ENCODE data around the gene KCNA3. TPM values are rescaled to one million over a fixed set of nuclear protein-coding genes. Genes with fewer than 3 reads are reported as not detected.

Gene KCNA3
- total and polyA plus RNA-seq, 9 of the 15 experiments (the other 6 are each of a cell fraction or from before 2014, with no cell fraction given): not detected

- Histone ChIP-seq H3K36me3 (ENCODE audit: control insufficient read depth, insufficient read depth, low read length) (no peaks in the 10 kb centered on the region), H3K9me1 (ENCODE audit: control insufficient read depth, insufficient read depth, low read length) (no peaks in the 10 kb centered on the region), H3K9me3 (replicated peaks; ENCODE audit: control insufficient read depth, insufficient read depth, low read depth, low read length) (no peaks in the 10 kb centered on the region), H4K20me1 (replicated peaks; ENCODE audit: control insufficient read depth, insufficient read depth, low read length) (no peaks in the 10 kb centered on the region), H3K4me1 (replicated peaks in 1 of 2; ENCODE audit: control insufficient read depth in 2 of 2, insufficient read depth in 2 of 2, low read length in 2 of 2) (no peaks in the 10 kb centered on the region), H3K4me3 (no peak overlapping the region), H3K9ac (ENCODE audit: insufficient read depth in 1 of 2, low read depth in 2 of 2, low read length in 2 of 2) (no peak overlapping the region), H3K79me2 (ENCODE audit: control insufficient read depth, insufficient read depth, low read length) (no peaks in the 10 kb centered on the region), H3K27me3 (ENCODE audit: control insufficient read depth in 2 of 2, insufficient read depth in 2 of 2, low read length in 2 of 2) (no peaks in the 10 kb centered on the region; a peak in 1 of 5 replicates), H2AFZ (ENCODE audit: low read depth, low read length) (no peak overlapping the region), H3K27ac (ENCODE audit: extremely low read depth, low read depth, low read length) (no peak overlapping the region), H3K4me2 (ENCODE audit: insufficient read depth, low read length) (no peak overlapping the region)
- no peak for TF ChIP-seq CEBPG (CRISPR knock-in tag; IDR thresholded peaks at IDR 0.05)
- 0 out of 4 replicates have a peak, but pooled peaks of 1 of the 2 experiments have one; percentile 35 for TF ChIP-seq CEBPG (tag; conservative IDR thresholded peaks at IDR 0.05 in 1 of 2, IDR thresholded peaks at IDR 0.05 in 1 of 2)
- no peak for TF ChIP-seq SAFB2 (IDR thresholded peaks at IDR 0.05; ENCODE audit: borderline replicate concordance, low read depth, low read length, severe bottlenecking)
- FAIRE-seq: no peak
- ChIA-PET CTCF (ENCODE audit: low intra/inter-chr PET ratio) (no interaction called here), POLR2A (no interaction called here)
- in situ Hi-C loops (cut with MboI) (no loop called here), intact Hi-C loops (cut with micrococcal nuclease) (no loop called here)
- no peak for ATAC-seq
- no TSS peak for BruUV-seq (replicated peaks)
- no peak for DNase-seq (ENCODE audit: extremely low read depth in 1 of 4, low spot score in 3 of 4)
- 0% methylated on average over 2 of the region's 2 CpGs for WGBS (ENCODE audit: insufficient coverage, low coverage, missing lambda C conversion rate)
Observed at GRCh38 chr1:110684491-110684890, 9.8 kb upstream of the KCNA3 start.

GRCh38 chr1:110682898-110683297, 8.2 kb upstream of the KCNA3 start:
- no peak for ATAC-seq
- in situ Hi-C loops (cut with MboI) (no loop called here), intact Hi-C loops (cut with micrococcal nuclease) (no loop called here)
- H4K20me1 ChIP-seq (replicated peaks; ENCODE audit: control insufficient read depth, insufficient read depth, low read length): no peaks in the 10 kb centered on the region
- H3K27ac ChIP-seq (ENCODE audit: extremely low read depth, low read depth, low read length): no peak overlapping the region
- ChIA-PET POLR2A (interaction anchor here (0.8 kb wide), 1 partner anchor 10 kb away, joined by 3 read pairs; no protein-coding TSS in a partner anchor), CTCF (ENCODE audit: low intra/inter-chr PET ratio) (no interaction called here)
- H3K4me1 ChIP-seq (replicated peaks in 1 of 2; ENCODE audit: control insufficient read depth in 2 of 2, insufficient read depth in 2 of 2, low read length in 2 of 2): no peaks in the 10 kb centered on the region
- no peaks in the 10 kb centered on the region for H3K9me3 ChIP-seq (replicated peaks; ENCODE audit: control insufficient read depth, insufficient read depth, low read depth, low read length)
- no peak overlapping the region for H2AFZ ChIP-seq (ENCODE audit: low read depth, low read length)
- H3K9ac ChIP-seq (ENCODE audit: insufficient read depth in 1 of 2, low read depth in 2 of 2, low read length in 2 of 2): no peak overlapping the region
- no TSS peak for BruUV-seq (replicated peaks)
- no peaks in the 10 kb centered on the region for H3K9me1 ChIP-seq (ENCODE audit: control insufficient read depth, insufficient read depth, low read length)
- H3K4me2 ChIP-seq (ENCODE audit: insufficient read depth, low read length): no peak overlapping the region
- FAIRE-seq: no peak
- H3K79me2 ChIP-seq (ENCODE audit: control insufficient read depth, insufficient read depth, low read length): no peaks in the 10 kb centered on the region
- no peak for DNase-seq (ENCODE audit: extremely low read depth in 1 of 4, low spot score in 3 of 4)
- H3K4me3 ChIP-seq: no peak overlapping the region
- no peaks in the 10 kb centered on the region; a peak in 1 of 5 replicates for H3K27me3 ChIP-seq (ENCODE audit: control insufficient read depth in 2 of 2, insufficient read depth in 2 of 2, low read length in 2 of 2)
- H3K36me3 ChIP-seq (ENCODE audit: control insufficient read depth, insufficient read depth, low read length): no peaks in the 10 kb centered on the region
- WGBS (ENCODE audit: insufficient coverage, low coverage, missing lambda C conversion rate): 0% methylated on average over 1 of the region's 1 CpG
- TF ChIP-seq ZNF561 (CRISPR knock-in tag; conservative IDR thresholded peaks at IDR 0.05): no peak
- no peak for TF ChIP-seq CEBPG (CRISPR knock-in tag; IDR thresholded peaks at IDR 0.05)
- TF ChIP-seq CEBPG (tag; conservative IDR thresholded peaks at IDR 0.05 in 1 of 2, IDR thresholded peaks at IDR 0.05 in 1 of 2): peak; percentile 53 to 84
- no peak for TF ChIP-seq HNRNPK (IDR thresholded peaks at IDR 0.05; ENCODE audit: low read depth, low read length, poor library complexity, severe bottlenecking)
- TF ChIP-seq, protein P1, sequence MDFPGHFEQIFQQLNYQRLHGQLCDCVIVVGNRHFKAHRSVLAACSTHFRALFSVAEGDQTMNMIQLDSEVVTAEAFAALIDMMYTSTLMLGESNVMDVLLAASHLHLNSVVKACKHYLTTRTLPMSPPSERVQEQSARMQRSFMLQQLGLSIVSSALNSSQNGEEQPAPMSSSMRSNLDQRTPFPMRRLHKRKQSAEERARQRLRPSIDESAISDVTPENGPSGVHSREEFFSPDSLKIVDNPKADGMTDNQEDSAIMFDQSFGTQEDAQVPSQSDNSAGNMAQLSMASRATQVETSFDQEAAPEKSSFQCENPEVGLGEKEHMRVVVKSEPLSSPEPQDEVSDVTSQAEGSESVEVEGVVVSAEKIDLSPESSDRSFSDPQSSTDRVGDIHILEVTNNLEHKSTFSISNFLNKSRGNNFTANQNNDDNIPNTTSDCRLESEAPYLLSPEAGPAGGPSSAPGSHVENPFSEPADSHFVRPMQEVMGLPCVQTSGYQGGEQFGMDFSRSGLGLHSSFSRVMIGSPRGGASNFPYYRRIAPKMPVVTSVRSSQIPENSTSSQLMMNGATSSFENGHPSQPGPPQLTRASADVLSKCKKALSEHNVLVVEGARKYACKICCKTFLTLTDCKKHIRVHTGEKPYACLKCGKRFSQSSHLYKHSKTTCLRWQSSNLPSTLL (IDR thresholded peaks at IDR 0.05): no peak
- no peak for TF ChIP-seq BRD9 (IDR thresholded peaks at IDR 0.05; ENCODE audit: low read depth, partially characterized antibody)
- TF ChIP-seq CEBPB (tag; IDR thresholded peaks at IDR 0.05): peak; percentile 74
- peak; percentile 40; the same call in 1 of the 2 replicates for TF ChIP-seq ATF3 (IDR thresholded peaks at IDR 0.05)
- no peak for TF ChIP-seq ATF3 (CRISPR knock-in tag; conservative IDR thresholded peaks at IDR 0.05)
- no peak for TF ChIP-seq SOX6 (IDR thresholded peaks at IDR 0.05)
- TF ChIP-seq ZKSCAN3 (CRISPR knock-in tag; IDR thresholded peaks at IDR 0.05): no peak
- TF ChIP-seq JUN (IDR thresholded peaks at IDR 0.05; ENCODE audit: borderline replicate concordance, low read depth, low read length): no peak
- no peak for TF ChIP-seq JUN (CRISPR knock-in tag; IDR thresholded peaks at IDR 0.05; ENCODE audit: borderline replicate concordance)
